HG03135 (cell line): ENCODE data around the gene RNU6-8.

Experiments
- ATAC-seq: cut with Tn5 transposase; IDR thresholded peaks from one replicate; pipeline ENCODE4 v1.9.1; 2021; ENCODE audit warnings: mild to moderate bottlenecking, moderate library complexity; ENCODE audit not compliant: unreplicated experiment

The RNU6-8 gene

GRCh38 chr14:32205554-32205953, 2.5 kb upstream of the RNU6-8 start:
- no peak for ATAC-seq

- no peak for ATAC-seq
Observed at GRCh38 chr14:32203928-32204357, 874 bp upstream of the RNU6-8 start.

GRCh38 chr14:32202491-32202997, 525 bp downstream of the RNU6-8 start:
- ATAC-seq: no peak

GRCh38 chr14:32201816-32202490, 1.1 kb downstream of the RNU6-8 start, which contains the start of gene RNU6-7:
Gene RNU6-7 (plus strand): TSS chr14:32202045.
- no peak for ATAC-seq

GRCh38 chr14:32201193-32201815, 1.8 kb downstream of the RNU6-8 start:
- peak; percentile 44 for ATAC-seq

- peak; percentile 2 for ATAC-seq
Observed at GRCh38 chr14:32200368-32201192, 2.5 kb downstream of the RNU6-8 start.

- no peak for ATAC-seq
Observed at GRCh38 chr14:32197919-32198318, 5.2 kb downstream of the RNU6-8 start.

- no peak for ATAC-seq
Observed at GRCh38 chr14:32195636-32196035, 7.4 kb downstream of the RNU6-8 start.

GRCh38 chr14:32193532-32193931, 9.5 kb downstream of the RNU6-8 start:
- no peak for ATAC-seq

GRCh38 chr14:32192712-32193373, 10.2 kb downstream of the RNU6-8 start:
- ATAC-seq: no peak

GRCh38 chr14:32190673-32191072, 12.4 kb downstream of the RNU6-8 start:
- no peak for ATAC-seq

GRCh38 chr14:32189811-32190210, 13.3 kb downstream of the RNU6-8 start:
- ATAC-seq: no peak

- ATAC-seq: no peak
Observed at GRCh38 chr14:32186248-32186647, 16.8 kb downstream of the RNU6-8 start.

- no peak for ATAC-seq
Observed at GRCh38 chr14:32185097-32185496, 18.0 kb downstream of the RNU6-8 start.

- no peak for ATAC-seq
Observed at GRCh38 chr14:32183151-32184058, 19.7 kb downstream of the RNU6-8 start.

- no peak for ATAC-seq
Observed at GRCh38 chr14:32171469-32171868, 31.6 kb downstream of the RNU6-8 start.

GRCh38 chr14:32169191-32169590, 33.9 kb downstream of the RNU6-8 start:
- ATAC-seq: no peak

- ATAC-seq: no peak
Observed at GRCh38 chr14:32167907-32168306, 35.2 kb downstream of the RNU6-8 start.

- ATAC-seq: no peak
Observed at GRCh38 chr14:32166924-32167323, 36.1 kb downstream of the RNU6-8 start.

GRCh38 chr14:32166029-32166428, 37.0 kb downstream of the RNU6-8 start:
- no peak for ATAC-seq
